Fibroblast of skin of left biceps (primary cell): Measurements from ENCODE around the gene SERPINE2.
"Not testable (repeated sequence)": the region's sequence is repeated elsewhere in the genome, so short reads cannot be mapped to it uniquely, and the experiment has no call there.

Source experiments
- DNase-seq, 2 experiments: peaks; one replicate each; pipeline ENCODE4 v3.0.0-alpha.2; 2013; ENCODE audit warnings: low read depth in 2 of 2

Gene SERPINE2

GRCh38 chr2:224014336-224014735, 24.8 kb downstream of the SERPINE2 start:
- no peak for DNase-seq

- no peak for DNase-seq
Observed at GRCh38 chr2:224011837-224012236, 27.2 kb downstream of the SERPINE2 start.

GRCh38 chr2:224009605-224010315, 29.3 kb downstream of the SERPINE2 start:
- no peak for DNase-seq

GRCh38 chr2:224008702-224009261, 30.3 kb downstream of the SERPINE2 start:
- no peak for DNase-seq

- DNase-seq, result no peak
Observed at GRCh38 chr2:224004105-224004695, 34.9 kb downstream of the SERPINE2 start.

GRCh38 chr2:224000662-224001061, 38.4 kb downstream of the SERPINE2 start:
- not testable (repeated sequence) for DNase-seq

- no peak for DNase-seq
Observed at GRCh38 chr2:223999862-224000261, 39.2 kb downstream of the SERPINE2 start.

GRCh38 chr2:223998948-223999347, 40.1 kb downstream of the SERPINE2 start:
- DNase-seq, result no peak

GRCh38 chr2:223997938-223998337, 41.1 kb downstream of the SERPINE2 start:
- DNase-seq, result no peak

GRCh38 chr2:223996391-223996790, 42.7 kb downstream of the SERPINE2 start:
- no peak for DNase-seq

GRCh38 chr2:223995569-223995968, 43.5 kb downstream of the SERPINE2 start:
- DNase-seq, result peak; percentile 43 to 49

GRCh38 chr2:223994562-223995162, 44.4 kb downstream of the SERPINE2 start:
- DNase-seq, result no peak

- peak; percentile 52 to 68 for DNase-seq
Observed at GRCh38 chr2:223993634-223994232, 45.4 kb downstream of the SERPINE2 start.

- no peak for DNase-seq
Observed at GRCh38 chr2:223991611-223992010, 47.5 kb downstream of the SERPINE2 start.

- no peak for DNase-seq
Observed at GRCh38 chr2:223989856-223990232, 49.2 kb downstream of the SERPINE2 start.

- DNase-seq, result no peak
Observed at GRCh38 chr2:223989206-223989855, 49.8 kb downstream of the SERPINE2 start.

GRCh38 chr2:223981241-223981640, 57.8 kb downstream of the SERPINE2 start:
- DNase-seq, result no peak

GRCh38 chr2:223980803-223981202, 58.3 kb downstream of the SERPINE2 start:
- DNase-seq, result no peak

GRCh38 chr2:223980397-223980735, 58.7 kb downstream of the SERPINE2 start:
- DNase-seq, result no peak

- DNase-seq, result peak in 1 of 2 experiments; percentile 32
Observed at GRCh38 chr2:223979730-223980396, 59.2 kb downstream of the SERPINE2 start.

- DNase-seq, result no peak
Observed at GRCh38 chr2:223978451-223978850, 60.6 kb downstream of the SERPINE2 start.
